GM19397 (cell line): ENCODE data around the gene KAT6B.
"Not testable (repeated sequence)": the region's sequence is repeated elsewhere in the genome, so short reads cannot be mapped to it uniquely, and the experiment has no call there.

Experiments
- ATAC-seq: cut with Tn5 transposase; IDR thresholded peaks from one replicate; pipeline ENCODE4 v1.9.1; 2021; ENCODE audit warnings: mild to moderate bottlenecking, moderate library complexity; ENCODE audit not compliant: unreplicated experiment

Gene KAT6B

DNA sequence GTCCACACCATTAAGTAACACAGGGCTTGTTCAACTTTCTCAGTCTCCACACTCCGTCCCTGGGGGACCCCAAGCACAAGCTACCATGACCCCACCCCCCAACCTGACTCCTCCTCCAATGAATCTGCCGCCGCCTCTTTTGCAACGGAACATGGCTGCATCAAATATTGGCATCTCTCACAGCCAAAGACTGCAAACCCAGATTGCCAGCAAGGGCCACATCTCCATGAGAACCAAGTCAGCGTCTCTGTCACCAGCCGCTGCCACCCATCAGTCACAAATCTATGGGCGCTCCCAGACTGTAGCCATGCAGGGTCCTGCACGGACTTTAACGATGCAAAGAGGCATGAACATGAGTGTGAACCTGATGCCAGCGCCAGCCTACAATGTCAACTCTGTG lies 204.0 kb downstream of the KAT6B start:
- no peak for ATAC-seq

DNA sequence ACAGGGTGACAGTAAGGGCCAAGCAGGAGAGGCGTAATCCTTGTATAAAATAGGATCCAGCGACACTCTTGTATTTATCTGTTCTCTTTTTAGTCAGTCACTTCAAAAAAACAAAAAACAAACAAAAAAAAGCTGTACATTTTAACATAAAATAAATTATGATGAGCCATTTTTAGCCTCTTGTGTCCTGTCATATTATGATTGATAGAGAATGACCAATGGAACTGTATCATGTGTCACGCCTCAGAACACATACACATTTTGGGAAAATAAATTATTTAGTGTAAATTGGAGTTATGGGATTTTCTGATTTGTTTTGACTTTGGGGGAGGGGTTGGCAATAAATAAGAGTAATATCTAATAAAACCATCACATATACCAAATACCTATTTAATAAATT lies 205.7 kb downstream of the KAT6B start:
- no peak for ATAC-seq

DNA sequence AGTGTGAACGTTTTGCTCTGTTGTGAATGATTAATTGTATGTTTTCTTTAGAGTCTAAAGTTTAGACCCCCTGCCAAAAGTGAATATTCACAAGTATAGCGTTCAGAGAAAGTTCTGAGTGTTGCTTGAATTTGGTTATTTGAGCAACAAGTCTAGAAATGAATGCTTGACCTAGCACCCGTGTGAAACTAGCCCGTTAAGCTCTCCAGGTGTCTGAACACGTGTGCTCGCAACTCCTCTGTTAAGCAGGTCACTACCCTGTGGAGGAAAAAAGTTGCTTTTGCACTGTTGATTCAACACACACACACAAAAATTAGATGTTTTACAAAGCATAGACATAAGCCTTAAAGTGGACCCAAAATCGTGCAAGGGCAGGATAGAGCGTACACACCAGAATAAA lies 206.4 kb downstream of the KAT6B start:
- no peak for ATAC-seq

DNA sequence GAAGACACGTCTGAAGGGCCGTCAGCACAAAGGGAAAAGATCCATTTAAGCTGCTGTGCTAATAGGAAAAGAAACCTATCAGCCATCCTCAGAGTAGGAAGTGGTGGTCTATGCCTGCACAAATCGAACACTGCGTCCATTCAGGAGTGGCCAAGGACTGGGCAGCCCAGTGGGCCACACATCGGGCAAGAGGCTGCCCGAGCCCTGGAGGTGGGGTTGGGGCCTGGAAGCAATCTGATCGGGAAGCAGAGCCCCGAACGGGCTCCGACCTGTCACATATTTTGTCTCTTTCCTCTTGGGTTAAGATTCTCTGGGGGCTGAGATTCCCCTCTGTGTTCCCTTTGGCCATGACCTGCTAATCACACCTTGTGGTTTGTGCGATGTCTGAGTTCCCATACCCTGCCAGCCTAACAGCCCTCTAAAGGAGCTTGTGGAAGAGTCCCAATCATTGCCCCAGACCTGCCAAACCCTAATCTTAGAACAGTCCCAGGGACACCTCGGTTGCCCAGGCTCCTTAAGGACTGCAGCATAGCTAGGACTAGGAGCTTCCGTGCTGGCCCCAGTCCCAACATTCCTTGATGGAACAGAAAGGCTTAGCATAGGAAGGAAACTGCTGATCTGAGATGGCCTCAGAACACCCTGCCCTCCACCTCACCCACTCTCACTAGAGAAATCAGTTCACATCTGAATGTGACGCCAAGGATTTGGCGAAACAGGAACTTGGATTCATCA lies 207.2 kb downstream of the KAT6B start:
- no peak for ATAC-seq

DNA sequence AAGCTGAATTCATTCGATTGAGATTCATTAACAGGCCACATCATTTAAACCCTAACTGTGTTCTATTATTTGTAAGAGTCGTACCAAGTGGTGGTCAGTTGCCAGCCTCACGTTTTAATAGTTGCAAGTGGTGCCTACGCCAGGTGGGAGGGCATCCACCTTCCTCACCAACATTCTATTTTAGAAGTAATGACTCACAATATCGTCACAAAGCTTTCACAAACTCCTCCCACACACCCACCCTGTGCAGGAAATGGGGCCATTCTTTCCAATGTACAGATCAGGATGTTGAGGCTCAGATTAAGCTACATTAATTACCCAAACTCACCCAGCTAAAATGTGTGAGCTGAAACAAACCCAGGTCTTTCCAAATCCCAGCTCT lies 207.7 kb downstream of the KAT6B start:
- ATAC-seq, result no peak

DNA sequence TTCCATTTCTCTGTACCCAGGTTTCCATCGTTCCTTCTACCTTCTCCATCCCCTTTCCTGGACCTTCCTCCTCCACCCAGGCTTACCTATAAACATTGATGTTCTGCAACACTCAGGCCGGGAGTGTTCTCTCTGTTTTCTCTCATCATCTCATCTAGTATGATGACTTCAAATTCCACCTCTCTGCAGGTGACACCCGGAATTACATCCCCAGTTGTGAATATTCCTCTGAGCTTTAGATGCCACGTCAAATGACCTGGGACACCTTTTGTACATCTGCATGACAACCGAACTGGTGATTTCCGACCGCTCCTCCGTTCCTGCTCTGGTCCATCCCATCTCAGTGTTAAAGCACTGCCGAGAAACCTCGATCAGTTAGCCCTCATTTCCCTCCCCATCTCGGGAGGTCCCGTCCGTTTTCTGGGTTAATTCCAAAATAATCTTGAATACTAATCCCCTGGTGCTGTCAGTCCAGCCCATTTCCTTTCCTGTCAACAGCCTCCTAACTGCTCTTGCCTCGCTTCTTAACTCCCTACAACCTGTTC lies 208.4 kb downstream of the KAT6B start:
- ATAC-seq, result no peak

DNA sequence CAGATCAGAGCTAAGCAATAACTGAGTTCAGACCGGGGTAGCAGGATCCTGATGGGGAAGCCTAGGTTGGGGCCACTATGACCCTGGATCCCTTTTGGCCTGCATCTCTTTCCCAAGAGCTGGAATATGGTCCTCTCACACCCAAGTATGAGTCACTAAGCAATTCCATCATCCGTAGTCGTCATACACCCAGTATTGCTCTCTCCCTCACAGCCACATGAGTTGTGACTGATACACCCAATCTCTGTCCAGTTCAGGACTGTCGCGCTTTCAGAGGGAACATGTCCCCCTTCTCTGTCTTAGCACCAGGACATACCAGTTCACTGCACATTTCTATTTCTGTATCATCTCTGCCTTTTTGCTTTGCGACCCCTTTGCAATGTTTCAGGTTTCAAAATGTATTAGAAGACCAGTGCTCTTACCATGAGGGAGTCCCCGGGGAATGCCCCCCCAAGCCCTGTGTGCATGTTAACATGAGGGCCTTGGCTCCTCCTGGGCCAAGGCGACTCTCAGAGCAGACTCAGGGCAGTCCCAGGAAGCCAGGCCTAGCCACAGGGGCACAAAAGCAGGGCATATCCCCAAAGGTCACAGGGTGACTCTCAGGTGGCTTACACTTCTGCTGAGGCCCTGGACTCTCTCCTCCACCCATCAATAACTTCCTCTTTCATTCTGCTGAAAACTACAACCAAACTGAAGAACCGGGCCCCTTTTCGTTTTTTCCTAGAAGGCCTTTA lies 209.7 kb downstream of the KAT6B start:
- ATAC-seq, result no peak

DNA sequence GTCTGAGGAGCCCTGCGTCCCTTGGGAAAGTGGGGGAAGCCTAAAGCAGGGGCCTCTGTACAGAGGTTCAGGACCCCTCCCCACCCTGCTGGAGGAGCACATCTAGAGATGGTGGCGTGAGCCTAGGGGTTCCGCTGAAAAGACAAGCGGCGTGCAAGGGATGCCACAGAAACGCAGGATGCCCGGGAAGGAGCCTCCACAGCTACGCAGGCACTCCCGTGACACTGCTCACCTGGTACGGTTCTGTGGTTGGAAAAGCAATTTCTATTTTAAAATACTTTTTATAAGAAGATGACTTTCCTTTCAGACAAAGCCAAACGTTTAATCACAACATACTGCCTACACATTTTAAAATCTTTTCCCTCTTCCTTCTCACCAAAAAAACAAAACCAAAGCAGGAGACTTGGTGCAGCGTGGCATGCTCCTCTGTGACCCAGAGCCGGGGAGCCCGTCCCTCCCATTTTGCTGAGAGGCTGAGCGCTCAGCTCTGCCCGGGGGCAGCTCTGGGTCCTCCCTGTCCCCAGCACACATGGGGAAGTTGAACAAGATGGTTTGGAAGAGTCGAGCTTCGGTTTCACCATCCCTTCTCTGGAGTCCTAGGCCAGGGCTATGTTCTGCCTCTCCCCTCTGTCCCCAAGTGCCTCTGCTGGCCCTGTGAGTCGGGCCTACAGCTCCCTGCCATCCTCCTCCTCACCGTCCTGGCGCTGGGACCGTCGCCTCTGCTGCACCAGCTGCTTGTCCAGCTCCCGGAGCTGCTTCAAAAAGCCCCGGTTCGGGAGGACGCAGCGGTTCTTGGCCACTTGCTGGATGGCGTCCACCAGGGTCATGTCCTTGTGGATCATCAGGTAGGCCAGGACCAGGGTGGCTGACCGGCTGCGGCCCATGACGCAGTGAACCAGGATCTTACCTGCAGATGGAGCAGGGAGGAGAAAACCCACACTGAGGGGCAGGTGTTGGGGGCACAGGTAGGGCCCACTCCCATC lies 211.1 kb downstream of the KAT6B start:
- ATAC-seq, result no peak

DNA sequence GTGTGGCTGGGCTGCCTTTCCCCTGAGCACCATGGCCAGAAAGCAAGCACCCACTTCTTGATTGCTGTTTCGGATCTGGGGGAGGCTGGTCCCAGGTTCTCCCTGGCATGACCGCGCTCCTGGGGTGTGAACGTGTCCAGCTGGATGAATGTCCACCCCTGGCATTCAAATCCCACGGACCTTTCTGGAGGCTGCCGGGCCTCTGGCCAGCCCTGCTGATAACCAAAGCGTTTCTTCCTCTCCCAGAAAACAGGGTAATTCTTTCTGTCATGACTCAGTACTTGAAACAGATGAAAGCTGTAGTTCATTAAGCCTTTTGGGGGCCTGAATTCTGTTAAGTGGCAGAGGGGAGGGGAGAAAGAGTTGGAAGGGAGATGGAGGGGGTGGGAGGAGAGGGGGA lies 211.9 kb downstream of the KAT6B start:
- no peak for ATAC-seq

DNA sequence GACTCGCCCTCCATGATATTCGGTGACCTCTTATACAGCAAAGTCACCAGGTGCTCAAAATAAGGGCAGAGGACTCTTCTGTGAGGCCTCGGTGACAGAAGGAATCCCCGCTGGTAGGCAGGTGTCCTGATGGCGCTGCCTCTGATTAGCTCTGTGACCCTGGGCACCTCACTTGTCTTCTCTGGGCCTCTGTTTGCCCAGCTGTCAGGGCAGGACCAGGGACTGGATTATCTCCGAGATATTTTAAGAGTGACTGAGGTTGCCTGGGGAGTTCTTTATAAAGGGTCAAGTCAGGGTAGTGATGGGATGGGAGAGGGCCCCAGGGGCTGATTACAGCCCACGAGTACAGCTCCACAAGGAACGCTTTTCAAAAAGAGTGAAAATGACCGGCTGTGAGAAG lies 214.2 kb downstream of the KAT6B start:
- ATAC-seq, result no peak

DNA sequence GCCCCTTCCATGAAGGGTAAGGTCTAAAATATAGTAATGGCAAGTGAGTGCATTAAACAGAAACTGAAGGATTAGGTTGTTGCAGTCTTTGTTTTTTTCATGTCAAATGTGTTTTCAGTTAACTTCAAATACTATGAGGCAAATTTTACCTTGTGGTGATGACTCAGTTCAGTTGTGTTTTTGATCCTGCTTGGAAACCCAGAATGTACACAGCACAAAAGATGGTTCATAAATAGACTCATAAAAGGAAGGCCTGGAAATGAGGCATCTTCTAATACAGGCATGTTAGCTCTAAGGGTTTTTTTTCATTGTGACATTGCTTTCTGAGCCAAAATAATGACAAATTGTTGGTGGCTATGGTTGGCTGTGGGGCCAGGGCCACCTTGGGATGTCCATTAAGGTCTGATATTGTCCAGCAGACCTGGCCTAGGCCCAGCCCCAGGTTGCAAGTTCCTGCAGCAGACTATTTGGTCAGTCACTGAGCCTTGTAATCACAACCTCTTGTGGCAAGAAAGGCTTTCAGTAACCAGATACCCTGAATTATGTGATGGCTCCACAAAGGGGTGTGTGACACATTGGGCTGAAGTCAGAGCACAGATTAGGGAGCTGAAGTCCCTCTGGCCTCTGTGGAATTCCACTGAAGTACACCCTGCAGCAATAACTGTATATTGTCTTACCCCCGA lies 216.0 kb downstream of the KAT6B start:
- no peak for ATAC-seq

DNA sequence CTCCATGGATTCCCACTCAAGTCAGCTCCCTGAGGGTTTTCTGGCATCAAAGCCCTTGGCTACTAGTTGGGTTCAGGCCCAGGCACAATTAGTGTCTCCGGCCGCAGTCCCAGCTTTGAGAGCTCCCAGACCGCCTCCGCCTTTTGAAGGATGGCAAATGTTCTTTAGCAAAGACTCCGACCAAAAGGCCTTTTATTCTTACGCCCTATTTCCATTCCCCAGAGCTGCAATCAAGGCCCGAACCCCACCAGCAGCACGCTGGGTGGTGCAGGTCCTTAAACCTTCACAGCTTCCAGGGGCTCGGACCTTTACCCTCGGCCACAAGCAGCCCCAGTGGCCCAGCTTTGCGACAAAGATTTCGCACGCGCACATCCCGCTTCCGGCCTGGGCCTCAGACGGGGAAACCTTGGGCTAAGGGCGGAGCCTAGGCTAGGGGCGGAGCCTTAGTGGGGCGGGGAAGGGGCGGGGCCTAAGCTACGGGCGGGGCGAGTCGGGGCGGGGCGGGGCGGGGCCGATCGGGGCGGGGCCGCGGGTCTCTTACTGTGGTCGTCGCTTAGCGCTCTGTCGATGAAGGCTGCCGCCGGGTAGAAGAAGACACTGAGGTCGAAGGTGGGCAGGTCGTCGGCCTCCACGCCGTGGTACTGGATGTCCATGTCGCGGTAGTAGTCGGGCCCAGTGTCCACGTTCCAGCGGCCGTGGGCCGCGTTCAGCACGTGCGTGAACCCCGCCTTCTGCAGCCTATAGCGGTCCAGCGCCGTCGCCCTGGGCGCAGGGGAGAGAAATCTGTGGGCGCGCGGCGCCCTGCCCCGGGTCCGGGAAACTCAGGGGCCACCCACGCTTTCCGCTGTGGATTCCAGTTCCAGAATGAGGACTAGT lies 217.1 kb downstream of the KAT6B start:
- ATAC-seq, result no peak

DNA sequence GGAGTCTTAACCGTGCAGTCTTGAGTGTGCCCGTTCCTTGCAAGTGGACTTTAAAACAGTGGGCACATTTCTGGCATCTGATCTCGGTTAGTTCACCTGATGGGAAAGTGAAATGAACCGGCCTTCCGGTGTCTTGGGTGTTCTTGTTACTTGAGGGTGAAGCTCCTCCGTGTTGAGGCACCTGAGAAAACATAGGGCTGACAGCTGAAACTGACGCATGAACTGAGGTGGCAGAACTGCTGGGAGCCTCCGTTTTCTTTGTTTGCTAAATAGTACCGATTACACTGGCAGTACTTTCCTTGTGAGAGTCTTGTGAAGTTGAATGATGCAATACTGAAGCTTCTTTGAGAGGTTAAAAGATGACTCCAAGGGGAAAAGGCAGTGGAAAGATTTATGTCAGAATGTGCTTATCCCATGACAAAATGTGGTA lies 222.3 kb downstream of the KAT6B start:
- no peak for ATAC-seq

DNA sequence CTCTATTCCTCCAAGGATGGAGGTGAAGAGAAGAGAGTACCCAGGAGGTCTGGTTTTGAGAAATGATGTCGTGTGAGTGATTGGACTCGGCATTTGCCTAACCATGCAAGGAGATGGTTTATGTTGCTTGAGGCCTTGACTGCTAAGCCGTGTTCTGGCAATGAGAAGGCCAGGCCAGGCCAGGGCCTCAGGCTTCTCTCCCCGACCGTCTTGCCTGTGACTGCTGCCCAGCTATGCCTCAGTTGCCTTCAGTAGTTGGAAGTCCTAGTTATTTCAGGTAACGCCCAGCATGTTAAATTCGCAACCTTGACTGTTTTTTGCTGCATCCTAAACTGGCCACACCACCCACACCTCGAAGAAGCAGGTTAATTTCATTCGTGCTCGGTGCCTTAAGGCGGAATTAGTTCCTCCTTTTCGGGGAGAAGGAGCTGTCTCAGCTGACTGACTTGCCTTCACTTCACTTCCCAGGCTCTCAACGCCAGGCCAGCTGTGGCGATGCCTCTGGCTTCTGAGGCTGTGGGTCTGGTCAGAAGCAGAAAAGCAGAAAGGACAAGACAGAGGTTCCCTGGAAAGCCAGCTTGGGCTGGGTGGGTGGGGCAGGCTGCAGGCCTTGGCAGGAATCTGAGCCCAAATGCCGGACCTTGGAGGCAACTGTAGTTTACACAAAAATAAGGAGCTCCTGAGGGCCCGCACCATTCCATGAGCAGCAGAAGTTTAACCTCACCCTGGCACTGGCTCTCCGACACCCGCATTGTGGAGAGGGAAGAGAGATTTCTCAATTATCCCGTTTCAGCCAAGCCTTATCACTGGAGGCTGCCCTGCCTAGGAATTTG lies 223.1 kb downstream of the KAT6B start:
- ATAC-seq, result no peak

DNA sequence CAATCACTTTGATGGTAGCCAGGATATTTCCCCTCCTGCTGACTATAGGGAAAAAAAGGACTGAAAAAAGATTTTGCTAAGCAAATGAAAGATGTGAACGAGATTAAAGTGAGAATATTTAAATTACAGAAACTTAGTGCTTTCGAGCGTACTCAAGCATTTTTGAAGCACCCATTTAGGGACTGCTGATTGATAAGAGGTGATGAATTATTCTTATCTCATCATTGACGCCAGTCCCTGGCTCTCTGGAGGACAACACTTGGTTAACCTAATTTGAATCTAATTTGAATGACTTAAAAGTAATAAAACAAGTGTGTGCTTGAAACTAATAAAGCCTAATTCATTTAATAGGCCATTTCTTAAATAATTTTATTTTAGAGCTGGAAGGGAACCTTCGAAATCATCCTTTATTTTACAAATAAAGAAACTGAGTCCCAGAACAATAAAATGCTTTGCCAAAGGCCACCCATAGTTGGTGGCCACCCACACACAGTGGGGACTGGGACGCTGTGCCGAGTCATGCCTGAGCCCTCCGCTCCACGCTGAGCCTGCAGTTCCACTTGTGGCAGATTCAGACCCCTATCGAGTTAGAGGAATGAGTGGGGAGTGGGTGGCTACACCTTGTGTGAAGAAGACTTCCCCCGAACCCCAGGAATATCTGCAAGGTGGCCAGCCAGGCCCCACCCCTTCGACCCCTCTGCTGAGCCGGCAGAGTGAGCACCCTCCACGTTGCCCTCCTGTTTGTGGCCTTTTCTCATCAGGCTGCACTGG lies 223.9 kb downstream of the KAT6B start:
- ATAC-seq, result no peak

DNA sequence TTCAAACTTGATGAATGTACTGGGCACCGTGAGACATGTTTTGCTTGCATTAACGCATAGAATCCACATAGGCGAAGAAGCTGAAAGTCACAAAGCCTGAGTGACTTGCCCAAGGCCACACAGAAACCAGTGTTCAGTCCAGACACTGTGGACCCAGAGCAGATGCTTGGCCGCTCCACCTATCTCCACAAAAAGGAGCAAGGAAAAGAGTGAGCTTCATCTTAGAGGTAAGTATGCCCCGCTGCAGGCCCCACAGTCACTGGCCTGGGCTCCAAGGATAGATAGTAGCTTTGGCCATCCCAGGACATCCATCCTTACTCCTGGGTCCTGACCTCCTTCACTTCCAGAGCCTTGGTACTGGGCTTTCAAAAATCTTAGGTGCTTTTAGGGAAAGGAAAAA lies 224.9 kb downstream of the KAT6B start:
- ATAC-seq, result no peak

DNA sequence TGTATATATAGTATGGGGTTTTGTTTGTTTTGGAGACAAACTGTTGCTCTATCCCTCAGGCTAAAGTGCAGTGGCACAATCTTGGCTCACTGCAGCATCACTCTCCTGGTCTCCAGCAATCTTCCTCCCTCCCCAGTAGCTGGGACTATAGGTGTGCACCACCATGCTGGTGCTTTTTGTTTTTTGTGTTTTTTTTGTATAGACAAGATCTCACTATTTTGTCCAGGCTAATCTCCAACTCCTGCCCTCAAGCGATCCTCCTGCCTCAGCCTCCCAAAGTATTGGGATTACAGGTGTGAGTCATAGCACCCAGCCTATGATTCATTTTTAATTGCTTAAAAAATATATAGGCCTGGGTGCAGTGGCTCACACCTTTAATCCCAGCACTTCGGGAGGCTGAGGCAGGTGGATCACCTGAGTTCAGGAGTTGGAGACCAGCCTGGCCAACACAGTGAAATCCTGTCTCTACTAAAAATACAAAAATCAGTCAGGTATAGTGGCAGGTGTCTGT lies 229.6 kb downstream of the KAT6B start:
- not testable (repeated sequence) for ATAC-seq

DNA sequence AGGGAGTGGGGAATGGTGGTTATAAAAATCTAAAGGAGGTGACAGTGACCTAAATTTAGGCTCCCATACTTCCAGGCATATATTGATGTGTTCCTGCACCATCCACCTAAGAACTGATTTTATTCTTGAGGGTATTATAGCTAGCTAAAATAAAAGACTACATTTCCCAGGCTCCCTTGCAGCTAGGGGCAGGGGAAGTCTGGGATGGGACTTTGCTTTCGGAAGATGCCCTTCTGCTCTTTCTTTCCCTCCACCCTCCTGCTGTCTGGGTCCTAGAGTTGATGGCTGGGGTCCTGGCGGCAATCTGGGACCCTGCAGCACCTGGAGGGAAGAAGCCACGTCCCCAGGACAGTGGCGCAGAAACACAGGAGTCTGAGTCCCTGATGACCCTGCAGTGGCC lies 231.3 kb downstream of the KAT6B start:
- ATAC-seq, result no peak
